Measurements from ENCODE around the gene OS9.

The OS9 gene

GRCh38 chr12:57739387-57739786 is 45.5 kb downstream of the OS9 start:
- no peak overlapping the region for H3K27ac ChIP-seq (ENCODE audit: low read depth, low read length)
- no peak overlapping the region for H3K9ac ChIP-seq (ENCODE audit: low read depth, low read length)
- peaks cover 17% of the 10 kb centered on the region for H3K4me1 ChIP-seq (ENCODE audit: control insufficient read depth, insufficient read depth, low read length)
- peaks cover 83% of the 10 kb centered on the region for H3K27me3 ChIP-seq (ENCODE audit: control insufficient read depth, insufficient read depth, low read length)
- H3K9me3 ChIP-seq (ENCODE audit: control insufficient read depth, insufficient read depth, low read length): no peaks in the 10 kb centered on the region
- H3K36me3 ChIP-seq (ENCODE audit: control insufficient read depth, insufficient read depth, low read length): no peaks in the 10 kb centered on the region
- no peak overlapping the region for H3K4me3 ChIP-seq (ENCODE audit: low read depth, low read length)

- Histone ChIP-seq H3K9me3 (ENCODE audit: control insufficient read depth, insufficient read depth, low read length) (no peaks in the 10 kb centered on the region), H3K27ac (ENCODE audit: low read depth, low read length) (no peak overlapping the region), H3K36me3 (ENCODE audit: control insufficient read depth, insufficient read depth, low read length) (no peaks in the 10 kb centered on the region), H3K4me3 (ENCODE audit: low read depth, low read length) (no peak overlapping the region), H3K9ac (ENCODE audit: low read depth, low read length) (no peak overlapping the region), H3K27me3 (ENCODE audit: control insufficient read depth, insufficient read depth, low read length) (peaks cover 76% of the 10 kb centered on the region), H3K4me1 (ENCODE audit: control insufficient read depth, insufficient read depth, low read length) (peaks cover 17% of the 10 kb centered on the region)
Observed at GRCh38 chr12:57739914-57740538, 46.1 kb downstream of the OS9 start.

- H3K9ac ChIP-seq (ENCODE audit: low read depth, low read length): no peak overlapping the region
- H3K4me1 ChIP-seq (ENCODE audit: control insufficient read depth, insufficient read depth, low read length): peaks cover 13% of the 10 kb centered on the region
- no peak overlapping the region for H3K27ac ChIP-seq (ENCODE audit: low read depth, low read length)
- H3K27me3 ChIP-seq (ENCODE audit: control insufficient read depth, insufficient read depth, low read length): peaks cover 68% of the 10 kb centered on the region
- no peak overlapping the region for H3K4me3 ChIP-seq (ENCODE audit: low read depth, low read length)
- H3K36me3 ChIP-seq (ENCODE audit: control insufficient read depth, insufficient read depth, low read length): no peaks in the 10 kb centered on the region
- no peaks in the 10 kb centered on the region for H3K9me3 ChIP-seq (ENCODE audit: control insufficient read depth, insufficient read depth, low read length)
Observed at GRCh38 chr12:57740656-57741412, 46.9 kb downstream of the OS9 start.

- Histone ChIP-seq H3K27ac (ENCODE audit: low read depth, low read length) (no peak overlapping the region), H3K27me3 (ENCODE audit: control insufficient read depth, insufficient read depth, low read length) (peaks cover 62% of the 10 kb centered on the region), H3K9ac (ENCODE audit: low read depth, low read length) (no peak overlapping the region), H3K36me3 (ENCODE audit: control insufficient read depth, insufficient read depth, low read length) (peaks cover 4% of the 10 kb centered on the region), H3K4me1 (ENCODE audit: control insufficient read depth, insufficient read depth, low read length) (peaks cover 13% of the 10 kb centered on the region), H3K9me3 (ENCODE audit: control insufficient read depth, insufficient read depth, low read length) (no peaks in the 10 kb centered on the region), H3K4me3 (ENCODE audit: low read depth, low read length) (no peak overlapping the region)
Observed at GRCh38 chr12:57741413-57741789, 47.5 kb downstream of the OS9 start.

GRCh38 chr12:57741844-57742738 is 48.2 kb downstream of the OS9 start:
- Histone ChIP-seq H3K4me1 (ENCODE audit: control insufficient read depth, insufficient read depth, low read length) (peaks cover 8% of the 10 kb centered on the region; the same call in 1 of the 2 replicates), H3K36me3 (ENCODE audit: control insufficient read depth, insufficient read depth, low read length) (peaks cover 11% of the 10 kb centered on the region), H3K9ac (ENCODE audit: low read depth, low read length) (no peak overlapping the region), H3K9me3 (ENCODE audit: control insufficient read depth, insufficient read depth, low read length) (no peaks in the 10 kb centered on the region), H3K4me3 (ENCODE audit: low read depth, low read length) (no peak overlapping the region), H3K27me3 (ENCODE audit: control insufficient read depth, insufficient read depth, low read length) (peaks cover 56% of the 10 kb centered on the region), H3K27ac (ENCODE audit: low read depth, low read length) (no peak overlapping the region)

- Histone ChIP-seq H3K4me1 (ENCODE audit: control insufficient read depth, insufficient read depth, low read length) (peaks cover 8% of the 10 kb centered on the region; the same call in 1 of the 2 replicates), H3K4me3 (ENCODE audit: low read depth, low read length) (no peak overlapping the region)
Observed at GRCh38 chr12:57743769-57744168, 49.8 kb downstream of the OS9 start.

GRCh38 chr12:57744194-57744776 is 50.4 kb downstream of the OS9 start:
- Histone ChIP-seq H3K9me3 (ENCODE audit: control insufficient read depth, insufficient read depth, low read length) (no peaks in the 10 kb centered on the region), H3K27ac (ENCODE audit: low read depth, low read length) (peak overlapping the region; percentile 99), H3K4me3 (ENCODE audit: low read depth, low read length) (peak overlapping the region; percentile 92)

More at GRCh38 chr12:57743769-57744168, 49.8 kb downstream of the OS9 start:
- H3K27me3 ChIP-seq (ENCODE audit: control insufficient read depth, insufficient read depth, low read length): peaks cover 40% of the 10 kb centered on the region
- peaks cover 25% of the 10 kb centered on the region for H3K36me3 ChIP-seq (ENCODE audit: control insufficient read depth, insufficient read depth, low read length)
- H3K27ac ChIP-seq (ENCODE audit: low read depth, low read length): no peak overlapping the region
- no peaks in the 10 kb centered on the region for H3K9me3 ChIP-seq (ENCODE audit: control insufficient read depth, insufficient read depth, low read length)
- no peak overlapping the region for H3K9ac ChIP-seq (ENCODE audit: low read depth, low read length)

GRCh38 chr12:57744777-57745484 is 51.0 kb downstream of the OS9 start, which contains the start of gene TSPAN31:
Gene TSPAN31 (plus strand): TSS chr12:57745039. CDS start chr12:57745155, 116 bp downstream.
- H3K9ac ChIP-seq (ENCODE audit: low read depth, low read length): peak within 1 kb of the TSS; percentile 93
- peak within 1 kb of the TSS; percentile 92 for H3K4me3 ChIP-seq (ENCODE audit: low read depth, low read length)
- no peaks in the 10 kb centered on the region for H3K4me1 ChIP-seq (ENCODE audit: control insufficient read depth, insufficient read depth, low read length)
- peak within 1 kb of the TSS; percentile 99 for H3K27ac ChIP-seq (ENCODE audit: low read depth, low read length)
- H3K9me3 ChIP-seq (ENCODE audit: control insufficient read depth, insufficient read depth, low read length): no peaks in the 10 kb centered on the region
- peaks cover 34% of the 10 kb centered on the region for H3K36me3 ChIP-seq (ENCODE audit: control insufficient read depth, insufficient read depth, low read length)
- H3K27me3 ChIP-seq (ENCODE audit: control insufficient read depth, insufficient read depth, low read length): peaks cover 29% of the 10 kb centered on the region

More at GRCh38 chr12:57744194-57744776, 50.4 kb downstream of the OS9 start:
- H3K27me3 ChIP-seq (ENCODE audit: control insufficient read depth, insufficient read depth, low read length): peaks cover 35% of the 10 kb centered on the region
- peak overlapping the region; percentile 93; the same call in 1 of the 2 replicates for H3K9ac ChIP-seq (ENCODE audit: low read depth, low read length)
- H3K4me1 ChIP-seq (ENCODE audit: control insufficient read depth, insufficient read depth, low read length): peaks cover 5% of the 10 kb centered on the region; the same call in 1 of the 2 replicates
- H3K36me3 ChIP-seq (ENCODE audit: control insufficient read depth, insufficient read depth, low read length): peaks cover 30% of the 10 kb centered on the region

- H3K27me3 ChIP-seq (ENCODE audit: control insufficient read depth, insufficient read depth, low read length): peaks cover 23% of the 10 kb centered on the region
- H3K27ac ChIP-seq (ENCODE audit: low read depth, low read length): peak overlapping the region; percentile 99
- H3K4me1 ChIP-seq (ENCODE audit: control insufficient read depth, insufficient read depth, low read length): no peaks in the 10 kb centered on the region
- peak overlapping the region; percentile 92 for H3K4me3 ChIP-seq (ENCODE audit: low read depth, low read length)
- no peaks in the 10 kb centered on the region for H3K9me3 ChIP-seq (ENCODE audit: control insufficient read depth, insufficient read depth, low read length)
- peaks cover 39% of the 10 kb centered on the region for H3K36me3 ChIP-seq (ENCODE audit: control insufficient read depth, insufficient read depth, low read length)
- peak overlapping the region; percentile 93 for H3K9ac ChIP-seq (ENCODE audit: low read depth, low read length)
Observed at GRCh38 chr12:57745485-57745881, 51.6 kb downstream of the OS9 start.

- Histone ChIP-seq H3K9me3 (ENCODE audit: control insufficient read depth, insufficient read depth, low read length) (no peaks in the 10 kb centered on the region), H3K9ac (ENCODE audit: low read depth, low read length) (no peak overlapping the region), H3K27ac (ENCODE audit: low read depth, low read length) (peak overlapping the region; percentile 99), H3K4me3 (ENCODE audit: low read depth, low read length) (peak overlapping the region; percentile 92), H3K36me3 (ENCODE audit: control insufficient read depth, insufficient read depth, low read length) (peaks cover 44% of the 10 kb centered on the region), H3K27me3 (ENCODE audit: control insufficient read depth, insufficient read depth, low read length) (peaks cover 18% of the 10 kb centered on the region), H3K4me1 (ENCODE audit: control insufficient read depth, insufficient read depth, low read length) (peaks cover 4% of the 10 kb centered on the region)
Observed at GRCh38 chr12:57746025-57746424, 52.1 kb downstream of the OS9 start.
